ENCODE data around the gene KLHL12. TPM values are rescaled to one million over a fixed set of nuclear protein-coding genes. Genes with fewer than 3 reads are reported as not detected.

The KLHL12 gene
- polyA plus RNA-seq (2012; ENCODE audit: insufficient read length, low read depth) = 10.8 TPM

DNA sequence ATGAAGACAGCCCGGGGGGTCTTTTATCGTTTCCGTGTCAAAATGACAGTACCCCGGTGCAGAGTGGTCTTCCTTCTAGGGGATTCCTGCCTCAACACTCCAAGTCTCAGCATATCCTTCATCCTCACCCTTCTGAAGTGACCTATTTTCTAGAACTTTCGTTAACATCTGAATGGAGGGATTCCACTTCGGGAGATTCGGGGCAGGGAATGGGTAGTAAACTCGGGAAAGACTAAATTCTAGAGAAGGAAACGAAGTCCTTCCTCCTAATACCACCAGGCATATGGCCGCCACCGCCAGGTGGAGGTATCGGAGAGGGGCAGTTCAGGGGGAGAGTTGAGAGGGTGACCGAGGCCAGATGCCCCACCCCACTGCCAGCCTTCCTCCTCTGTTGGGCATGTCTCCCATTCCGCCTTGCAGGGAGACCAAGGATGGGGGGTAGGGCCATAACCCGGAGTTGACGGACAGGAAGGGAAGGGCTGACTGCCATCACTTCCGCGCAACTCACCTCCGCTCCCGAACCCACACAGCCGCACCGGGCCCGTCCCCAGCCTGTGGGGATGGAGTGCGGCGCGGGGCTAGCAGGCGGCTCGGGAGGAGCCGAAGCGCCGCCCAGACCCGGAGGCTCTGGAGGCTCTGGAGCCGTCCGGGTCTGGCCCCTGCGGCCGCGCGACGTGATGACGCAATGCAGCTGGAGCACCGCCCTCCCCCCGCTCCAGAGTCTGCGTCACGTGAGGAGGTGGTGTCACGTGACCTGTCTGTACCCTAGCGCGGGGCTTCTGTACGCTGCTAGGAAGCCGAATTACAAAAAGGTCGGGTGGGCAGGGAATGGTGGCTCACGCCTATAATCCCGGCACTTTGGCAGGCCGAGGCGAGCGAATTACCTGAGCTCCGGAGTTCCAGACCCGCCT lies at the start of gene KLHL12:
TSS of gene KLHL12 (minus strand) at position 654 of the 911 bp plus-strand sequence. CDS start 2,072 bp downstream, outside the sequence.
- TF ChIP-seq, protein P1, sequence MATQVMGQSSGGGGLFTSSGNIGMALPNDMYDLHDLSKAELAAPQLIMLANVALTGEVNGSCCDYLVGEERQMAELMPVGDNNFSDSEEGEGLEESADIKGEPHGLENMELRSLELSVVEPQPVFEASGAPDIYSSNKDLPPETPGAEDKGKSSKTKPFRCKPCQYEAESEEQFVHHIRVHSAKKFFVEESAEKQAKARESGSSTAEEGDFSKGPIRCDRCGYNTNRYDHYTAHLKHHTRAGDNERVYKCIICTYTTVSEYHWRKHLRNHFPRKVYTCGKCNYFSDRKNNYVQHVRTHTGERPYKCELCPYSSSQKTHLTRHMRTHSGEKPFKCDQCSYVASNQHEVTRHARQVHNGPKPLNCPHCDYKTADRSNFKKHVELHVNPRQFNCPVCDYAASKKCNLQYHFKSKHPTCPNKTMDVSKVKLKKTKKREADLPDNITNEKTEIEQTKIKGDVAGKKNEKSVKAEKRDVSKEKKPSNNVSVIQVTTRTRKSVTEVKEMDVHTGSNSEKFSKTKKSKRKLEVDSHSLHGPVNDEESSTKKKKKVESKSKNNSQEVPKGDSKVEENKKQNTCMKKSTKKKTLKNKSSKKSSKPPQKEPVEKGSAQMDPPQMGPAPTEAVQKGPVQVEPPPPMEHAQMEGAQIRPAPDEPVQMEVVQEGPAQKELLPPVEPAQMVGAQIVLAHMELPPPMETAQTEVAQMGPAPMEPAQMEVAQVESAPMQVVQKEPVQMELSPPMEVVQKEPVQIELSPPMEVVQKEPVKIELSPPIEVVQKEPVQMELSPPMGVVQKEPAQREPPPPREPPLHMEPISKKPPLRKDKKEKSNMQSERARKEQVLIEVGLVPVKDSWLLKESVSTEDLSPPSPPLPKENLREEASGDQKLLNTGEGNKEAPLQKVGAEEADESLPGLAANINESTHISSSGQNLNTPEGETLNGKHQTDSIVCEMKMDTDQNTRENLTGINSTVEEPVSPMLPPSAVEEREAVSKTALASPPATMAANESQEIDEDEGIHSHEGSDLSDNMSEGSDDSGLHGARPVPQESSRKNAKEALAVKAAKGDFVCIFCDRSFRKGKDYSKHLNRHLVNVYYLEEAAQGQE (IDR thresholded peaks at IDR 0.05; ENCODE audit: insufficient read depth in 1 of 2, low read depth in 2 of 2, low read length in 2 of 2) = peak in 1 of 2 experiments; percentile 27; a peak in 1 of 4 replicates
- TF ChIP-seq SIN3A (IDR thresholded peaks at IDR 0.05; ENCODE audit: borderline replicate concordance, insufficient read depth, low read length) (peak; percentile 58; the same call in 1 of the 2 replicates), POLR2AphosphoS5 (IDR thresholded peaks at IDR 0.05; ENCODE audit: low read depth, low read length) (peak; percentile 97), FOXP2 (optimal IDR thresholded peaks at IDR 0.05; ENCODE audit: borderline replicate concordance, extremely low read depth, extremely low read length, insufficient read depth) (peak; percentile 89), TAF1 (IDR thresholded peaks at IDR 0.05; ENCODE audit: borderline replicate concordance, insufficient read depth, low read length) (peak; percentile 79; the same call in 1 of the 2 replicates)

DNA sequence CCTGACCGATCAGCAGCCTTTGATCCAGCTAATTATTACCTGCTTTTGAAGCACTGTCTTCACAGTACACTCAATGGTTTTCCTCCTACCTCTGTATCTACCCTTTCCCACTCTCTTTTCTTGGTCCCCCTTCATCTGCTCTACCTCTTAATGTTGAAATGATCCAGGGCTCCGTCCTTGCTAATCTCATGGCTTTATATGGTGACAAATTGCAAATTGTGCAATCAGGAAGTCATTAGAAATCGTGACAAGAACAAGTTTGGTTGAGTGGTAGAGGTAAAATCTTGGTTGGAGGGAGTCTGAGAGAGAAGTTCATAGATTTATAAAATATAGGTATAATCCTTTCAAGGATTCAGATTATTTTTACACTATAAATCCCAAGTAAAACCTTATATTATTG lies 49.6 kb upstream of the KLHL12 start:
- TF ChIP-seq SIN3A (IDR thresholded peaks at IDR 0.05; ENCODE audit: borderline replicate concordance, insufficient read depth, low read length) = no peak
- no peak for TF ChIP-seq TAF1 (IDR thresholded peaks at IDR 0.05; ENCODE audit: borderline replicate concordance, insufficient read depth, low read length)
- TF ChIP-seq, protein P1 (IDR thresholded peaks at IDR 0.05; ENCODE audit: insufficient read depth in 1 of 2, low read depth in 2 of 2, low read length in 2 of 2) = no peak
- TF ChIP-seq POLR2AphosphoS5 (IDR thresholded peaks at IDR 0.05; ENCODE audit: low read depth, low read length) = no peak
- TF ChIP-seq FOXP2 (optimal IDR thresholded peaks at IDR 0.05; ENCODE audit: borderline replicate concordance, extremely low read depth, extremely low read length, insufficient read depth) = no peak

DNA sequence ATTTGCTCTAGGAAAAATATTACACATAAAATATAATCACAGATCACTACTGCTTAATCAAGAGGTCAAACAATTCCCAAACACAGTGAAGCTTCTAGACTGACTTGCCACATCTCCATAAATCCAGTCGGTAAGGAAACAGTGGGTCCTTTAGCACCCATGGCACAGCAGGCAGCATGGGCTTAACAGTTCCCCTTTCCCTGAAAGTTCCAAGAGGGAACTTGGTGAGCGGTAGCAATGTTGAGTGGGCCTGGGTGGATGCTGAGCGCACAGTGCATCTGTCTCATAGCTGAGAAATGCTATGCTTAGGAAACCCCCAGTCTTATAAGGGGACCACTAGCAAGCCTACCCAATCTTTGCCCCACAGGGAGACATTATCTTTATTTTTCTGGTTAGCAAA lies 47.8 kb upstream of the KLHL12 start:
- TF ChIP-seq FOXP2 (optimal IDR thresholded peaks at IDR 0.05; ENCODE audit: borderline replicate concordance, extremely low read depth, extremely low read length, insufficient read depth) = no peak
- no peak for TF ChIP-seq POLR2AphosphoS5 (IDR thresholded peaks at IDR 0.05; ENCODE audit: low read depth, low read length)
- TF ChIP-seq, protein P1 (IDR thresholded peaks at IDR 0.05; ENCODE audit: insufficient read depth in 1 of 2, low read depth in 2 of 2, low read length in 2 of 2) = no peak
- TF ChIP-seq TAF1 (IDR thresholded peaks at IDR 0.05; ENCODE audit: borderline replicate concordance, insufficient read depth, low read length) = no peak
- no peak for TF ChIP-seq SIN3A (IDR thresholded peaks at IDR 0.05; ENCODE audit: borderline replicate concordance, insufficient read depth, low read length)

DNA sequence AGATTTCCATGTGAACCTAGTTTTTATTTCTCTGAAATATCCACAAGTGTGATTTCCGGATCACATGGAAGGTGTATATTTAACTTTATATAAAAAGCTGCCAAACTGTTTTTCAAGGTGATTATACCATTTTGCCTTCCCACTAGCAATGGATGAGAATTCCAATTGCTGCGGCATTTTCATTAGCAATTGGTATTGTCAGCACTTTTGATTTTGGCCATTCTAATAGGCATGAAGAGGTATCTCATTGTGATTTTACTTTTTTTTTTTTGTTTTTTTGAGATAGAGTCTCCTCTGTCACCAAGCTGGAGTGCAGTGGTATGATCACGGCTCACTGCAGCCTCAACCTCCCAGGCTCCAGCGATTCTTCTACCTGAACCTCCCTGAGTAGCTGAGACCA lies 45.0 kb upstream of the KLHL12 start:
- TF ChIP-seq POLR2AphosphoS5 (IDR thresholded peaks at IDR 0.05; ENCODE audit: low read depth, low read length) (no peak), SIN3A (IDR thresholded peaks at IDR 0.05; ENCODE audit: borderline replicate concordance, insufficient read depth, low read length) (no peak), TAF1 (IDR thresholded peaks at IDR 0.05; ENCODE audit: borderline replicate concordance, insufficient read depth, low read length) (no peak), FOXP2 (optimal IDR thresholded peaks at IDR 0.05; ENCODE audit: borderline replicate concordance, extremely low read depth, extremely low read length, insufficient read depth) (no peak)
- TF ChIP-seq, protein P1 (IDR thresholded peaks at IDR 0.05; ENCODE audit: insufficient read depth in 1 of 2, low read depth in 2 of 2, low read length in 2 of 2) = no peak
